Measurements from ENCODE around the gene CORO6. TPM values are rescaled to one million over a fixed set of nuclear protein-coding genes. Genes with fewer than 3 reads are reported as not detected.
A peak's percentile ranks its signal among the peaks of the same experiment; 100 is the strongest.

The CORO6 gene
- total RNA-seq, 3 donors from 2014 or later, result 1.2 to 21.3 (median 2.5) TPM

GRCh38 chr17:29589524-29590410 lies 32.9 kb downstream of the CORO6 start, which contains the start of gene GIT1:
Gene GIT1, minus strand, starts transcription at chr17:29589648. Its CDS starts 270 bp downstream, at chr17:29589378.
- TF ChIP-seq, protein P1, sequence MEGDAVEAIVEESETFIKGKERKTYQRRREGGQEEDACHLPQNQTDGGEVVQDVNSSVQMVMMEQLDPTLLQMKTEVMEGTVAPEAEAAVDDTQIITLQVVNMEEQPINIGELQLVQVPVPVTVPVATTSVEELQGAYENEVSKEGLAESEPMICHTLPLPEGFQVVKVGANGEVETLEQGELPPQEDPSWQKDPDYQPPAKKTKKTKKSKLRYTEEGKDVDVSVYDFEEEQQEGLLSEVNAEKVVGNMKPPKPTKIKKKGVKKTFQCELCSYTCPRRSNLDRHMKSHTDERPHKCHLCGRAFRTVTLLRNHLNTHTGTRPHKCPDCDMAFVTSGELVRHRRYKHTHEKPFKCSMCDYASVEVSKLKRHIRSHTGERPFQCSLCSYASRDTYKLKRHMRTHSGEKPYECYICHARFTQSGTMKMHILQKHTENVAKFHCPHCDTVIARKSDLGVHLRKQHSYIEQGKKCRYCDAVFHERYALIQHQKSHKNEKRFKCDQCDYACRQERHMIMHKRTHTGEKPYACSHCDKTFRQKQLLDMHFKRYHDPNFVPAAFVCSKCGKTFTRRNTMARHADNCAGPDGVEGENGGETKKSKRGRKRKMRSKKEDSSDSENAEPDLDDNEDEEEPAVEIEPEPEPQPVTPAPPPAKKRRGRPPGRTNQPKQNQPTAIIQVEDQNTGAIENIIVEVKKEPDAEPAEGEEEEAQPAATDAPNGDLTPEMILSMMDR (IDR thresholded peaks at IDR 0.05), result no peak
- intact Hi-C loops (cut with DNase I, micrococcal nuclease), result no loop called here
- ATAC-seq, result peak; percentile 84
- peak within 1 kb of the TSS; percentile 68 for H3K4me3 ChIP-seq
- DNase-seq, result peak; percentile 90 to 92 (median 90)
- H3K4me1 ChIP-seq (ENCODE audit: low read depth), result peaks cover 48% of the 10 kb centered on the region
- H3K9me3 ChIP-seq, result no peaks in the 10 kb centered on the region
- no peaks in the 10 kb centered on the region for H3K36me3 ChIP-seq (ENCODE audit: low read depth)

- no peaks in the 10 kb centered on the region for H3K9me3 ChIP-seq
- intact Hi-C loops (cut with DNase I, micrococcal nuclease), result no loop called here
- no peaks in the 10 kb centered on the region for H3K36me3 ChIP-seq (ENCODE audit: low read depth)
- peak overlapping the region; percentile 68 for H3K4me3 ChIP-seq
- peak; percentile 45 to 71 (median 71) for DNase-seq
- peaks cover 42% of the 10 kb centered on the region for H3K4me1 ChIP-seq (ENCODE audit: low read depth)
- peak; percentile 6 for ATAC-seq
- TF ChIP-seq, protein P1 (IDR thresholded peaks at IDR 0.05), result no peak
These were observed 33.9 kb downstream of the CORO6 start for GRCh38 chr17:29588562-29589411.

GRCh38 chr17:29588017-29588561 lies 34.6 kb downstream of the CORO6 start:
- H3K4me3 ChIP-seq, result no peak overlapping the region
- H3K9me3 ChIP-seq, result no peaks in the 10 kb centered on the region
- no peak for ATAC-seq
- intact Hi-C loops (cut with DNase I, micrococcal nuclease), result no loop called here
- H3K4me1 ChIP-seq (ENCODE audit: low read depth), result peaks cover 42% of the 10 kb centered on the region
- TF ChIP-seq, protein P1 (IDR thresholded peaks at IDR 0.05), result no peak
- peak in 1 of 3 donors; percentile 34 for DNase-seq
- H3K36me3 ChIP-seq (ENCODE audit: low read depth), result no peaks in the 10 kb centered on the region

- intact Hi-C loops (cut with DNase I, micrococcal nuclease), result no loop called here
- H3K9me3 ChIP-seq, result no peaks in the 10 kb centered on the region
- H3K4me1 ChIP-seq (ENCODE audit: low read depth), result peaks cover 39% of the 10 kb centered on the region
- TF ChIP-seq, protein P1 (IDR thresholded peaks at IDR 0.05), result no peak
- no peaks in the 10 kb centered on the region for H3K36me3 ChIP-seq (ENCODE audit: low read depth)
- DNase-seq, result no peak
- no peak for ATAC-seq
- no peak overlapping the region for H3K4me3 ChIP-seq
These were observed 35.1 kb downstream of the CORO6 start for GRCh38 chr17:29587591-29587990.

DNA sequence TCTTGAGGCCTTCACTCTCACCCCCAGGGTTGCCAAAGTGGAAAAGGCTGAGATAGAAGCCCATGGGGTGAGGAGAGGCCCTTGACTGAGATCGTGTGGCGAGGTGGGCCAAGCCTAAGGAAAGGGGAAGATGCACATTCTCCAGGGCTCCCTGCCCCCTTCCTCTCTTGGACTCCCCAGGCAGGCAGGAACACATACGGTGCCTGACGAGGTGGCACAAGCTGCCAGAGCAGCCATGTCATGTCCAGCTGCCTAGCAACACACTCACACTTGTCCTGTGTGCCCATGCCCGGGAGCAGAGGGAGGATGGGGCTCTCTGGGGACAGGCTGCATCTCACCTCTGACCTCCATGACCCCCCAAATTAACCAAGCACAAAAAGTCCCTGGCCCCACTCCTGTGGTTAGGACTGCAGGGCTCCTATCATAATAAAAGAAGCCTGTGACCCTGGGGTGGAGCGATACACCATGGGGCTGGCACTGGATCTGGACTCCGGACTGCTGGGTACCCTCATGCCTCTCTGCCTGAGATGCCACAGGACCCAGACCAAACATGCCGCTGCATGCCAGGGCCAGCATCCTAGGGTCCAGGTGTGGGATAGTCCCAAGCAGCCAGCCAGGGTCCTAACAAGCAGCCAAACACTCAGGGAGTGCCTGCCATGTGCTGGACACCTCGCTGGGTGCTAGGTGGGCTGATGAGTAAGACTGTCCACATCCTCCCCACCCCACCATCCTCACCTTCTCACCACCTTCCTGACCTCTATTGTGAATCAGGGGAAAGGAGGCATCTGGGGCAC lies 35.8 kb downstream of the CORO6 start:
- peaks cover 32% of the 10 kb centered on the region for H3K4me1 ChIP-seq (ENCODE audit: low read depth)
- TF ChIP-seq, protein P1 (IDR thresholded peaks at IDR 0.05), result no peak
- DNase-seq, result peak in 1 of 3 donors; percentile 28

More for the DNA sequence above, 35.8 kb downstream of the CORO6 start:
- intact Hi-C loops (cut with DNase I, micrococcal nuclease), result no loop called here
- Histone ChIP-seq H3K9me3 (no peaks in the 10 kb centered on the region), H3K4me3 (no peak overlapping the region), H3K36me3 (ENCODE audit: low read depth) (no peaks in the 10 kb centered on the region)
- ATAC-seq, result no peak

Data from mucosa of descending colon (tissue), 3 donors.